HG03066 (cell line): Measurements from ENCODE around the gene NAV3.

ENCODE experiments used
- ATAC-seq: cut with Tn5 transposase; IDR thresholded peaks from one replicate; pipeline ENCODE4 v1.9.1; 2021; ENCODE audit warnings: low read depth; ENCODE audit not compliant: unreplicated experiment

NAV3 gene

DNA sequence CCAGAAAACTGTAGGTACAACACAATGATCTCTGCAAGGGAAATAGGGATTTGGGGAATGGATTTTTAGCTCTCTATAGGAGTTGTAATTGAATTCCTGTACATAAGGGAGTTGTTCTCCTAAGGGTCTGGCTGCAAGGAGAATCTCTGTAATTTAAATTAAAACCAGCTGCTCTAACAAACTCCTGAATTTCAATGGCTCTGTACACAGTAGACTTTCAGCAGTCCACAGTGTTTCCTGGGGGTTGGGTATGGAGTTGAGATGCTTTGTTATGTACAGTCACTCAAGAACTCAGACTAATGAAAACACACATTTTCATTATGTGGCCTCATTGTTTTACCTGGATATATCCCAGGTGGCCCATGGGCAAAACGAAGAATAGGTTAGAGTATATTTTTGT, 93.2 kb downstream of the NAV3 start:
- no peak for ATAC-seq

DNA sequence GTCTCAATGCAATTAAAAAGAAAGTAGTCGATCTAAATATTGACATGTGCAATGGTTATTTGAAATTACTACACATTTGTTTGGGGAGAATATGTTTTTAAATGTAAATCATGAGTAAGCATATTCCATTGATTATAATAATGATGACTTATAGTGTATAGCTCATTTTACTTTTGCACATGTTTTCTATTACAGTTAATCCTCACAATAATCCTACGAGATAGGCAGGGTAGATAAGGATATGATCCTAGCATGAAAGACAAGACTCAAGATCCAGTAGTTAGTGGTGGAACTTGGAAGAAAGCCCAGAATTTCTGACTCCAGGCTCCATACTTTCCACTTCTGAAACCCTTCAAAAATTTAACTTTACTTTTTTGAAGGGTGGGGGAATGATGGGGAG, 94.0 kb downstream of the NAV3 start:
- ATAC-seq, result no peak

GRCh38 chr12:77925536-77926108, 94.9 kb downstream of the NAV3 start:
- peak; percentile 98 for ATAC-seq

GRCh38 chr12:77928078-77928477, 97.4 kb downstream of the NAV3 start:
- ATAC-seq, result no peak

GRCh38 chr12:77932216-77932615, 101.5 kb downstream of the NAV3 start:
- no peak for ATAC-seq

GRCh38 chr12:77938301-77938700, 107.6 kb downstream of the NAV3 start:
- no peak for ATAC-seq

DNA sequence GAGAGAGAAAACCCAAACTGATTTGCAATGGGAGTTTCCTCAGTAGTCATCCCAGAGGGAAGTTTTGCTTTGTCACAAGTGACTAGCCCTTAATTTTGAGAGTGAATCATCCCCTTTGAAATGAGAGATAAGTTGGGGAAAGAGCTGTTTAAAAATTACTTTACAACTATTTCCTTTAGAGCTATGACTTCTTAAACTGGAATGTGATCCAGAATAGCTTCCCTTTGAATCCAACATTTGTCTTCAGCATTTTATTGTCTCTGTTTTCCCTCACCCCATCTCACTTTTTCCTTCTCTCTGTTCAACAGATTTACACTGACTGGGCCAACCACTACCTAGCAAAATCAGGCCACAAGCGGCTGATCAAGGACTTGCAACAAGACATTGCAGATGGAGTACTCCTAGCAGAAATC, 109.3 kb downstream of the NAV3 start:
- no peak for ATAC-seq

DNA sequence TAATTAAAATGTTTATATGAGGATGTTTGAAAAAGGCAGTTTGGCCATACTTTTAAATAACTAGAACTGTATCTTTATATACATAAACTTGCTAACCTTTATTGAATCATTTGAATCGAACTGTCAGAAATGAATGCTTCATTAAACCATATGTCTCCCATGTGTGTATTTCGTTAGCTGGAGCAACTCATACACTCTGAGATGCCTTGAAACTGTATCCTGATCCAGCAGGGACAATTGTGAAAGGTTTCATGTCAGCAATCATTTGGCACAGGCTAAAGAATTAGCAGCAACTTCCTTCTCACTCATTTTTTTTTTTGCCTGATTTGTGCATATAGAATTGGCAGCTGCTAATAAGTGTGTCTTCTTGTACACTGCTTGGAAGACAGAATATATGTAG, 109.9 kb downstream of the NAV3 start:
- no peak for ATAC-seq

GRCh38 chr12:77941401-77941800, 110.7 kb downstream of the NAV3 start:
- ATAC-seq, result no peak

GRCh38 chr12:77943466-77943865, 112.8 kb downstream of the NAV3 start:
- ATAC-seq, result no peak

DNA sequence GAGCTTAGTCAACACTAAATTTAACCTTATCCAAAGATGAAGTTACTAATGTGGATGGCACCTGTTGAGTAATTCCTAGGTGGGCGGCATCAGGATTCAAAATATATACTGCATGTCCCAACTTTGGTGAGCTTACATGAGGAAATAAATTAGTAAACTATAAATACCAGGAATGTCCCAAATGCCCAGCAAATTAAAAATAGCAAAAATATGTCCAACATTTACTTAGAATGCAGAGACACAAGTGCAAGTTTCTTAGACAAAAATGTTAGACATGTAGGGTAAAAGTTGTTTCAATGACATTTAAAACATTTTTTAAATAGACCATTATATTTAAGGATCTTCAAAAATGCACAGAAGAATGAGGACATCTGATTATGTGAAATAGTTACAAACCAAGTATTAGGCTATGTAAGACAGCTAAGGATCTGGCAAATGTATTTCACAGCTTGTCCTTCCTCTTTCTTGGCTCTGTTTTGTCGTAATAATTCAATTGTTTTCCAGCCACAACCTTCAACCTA, 115.9 kb downstream of the NAV3 start:
- no peak for ATAC-seq

GRCh38 chr12:77947330-77947729, 116.6 kb downstream of the NAV3 start:
- no peak for ATAC-seq

- no peak for ATAC-seq
Measured at GRCh38 chr12:77947746-77948145, 117.1 kb downstream of the NAV3 start.

- ATAC-seq, result no peak
Measured at GRCh38 chr12:77949943-77950342, 119.2 kb downstream of the NAV3 start.

DNA sequence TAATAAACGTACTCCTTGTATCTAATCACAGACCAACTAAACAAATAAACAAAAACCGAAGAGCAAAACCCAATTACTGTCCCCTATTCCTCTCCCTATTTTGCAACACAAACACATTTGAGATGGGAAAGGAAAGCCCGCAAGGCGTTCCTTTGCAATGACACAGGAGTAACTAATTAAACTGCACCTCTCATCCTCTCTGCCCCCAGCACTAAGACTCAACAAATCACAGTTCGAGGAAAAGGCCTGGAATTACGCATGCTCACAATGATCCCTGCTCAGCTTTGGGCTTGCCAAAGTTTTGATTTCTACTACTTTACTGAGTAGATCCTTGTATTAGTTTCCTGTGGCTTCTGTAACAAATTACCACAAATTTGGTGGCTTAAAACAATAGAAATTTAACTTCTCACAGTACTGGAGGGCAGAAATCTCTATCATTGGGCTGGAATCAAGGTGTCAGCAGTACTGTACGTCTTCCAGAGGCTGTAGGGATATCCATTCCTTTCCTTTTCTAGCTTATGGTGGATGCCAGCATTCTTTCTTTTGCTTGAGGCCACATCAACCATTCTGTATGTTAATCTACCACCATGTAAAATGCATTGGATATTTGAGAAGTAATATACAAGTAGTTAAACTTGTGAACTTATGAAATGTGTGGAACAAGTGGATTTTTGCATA, 123.0 kb downstream of the NAV3 start:
- ATAC-seq, result no peak

GRCh38 chr12:77954206-77954555, 123.5 kb downstream of the NAV3 start:
- ATAC-seq, result no peak

- ATAC-seq, result no peak
Measured at GRCh38 chr12:77957062-77957461, 126.4 kb downstream of the NAV3 start.

DNA sequence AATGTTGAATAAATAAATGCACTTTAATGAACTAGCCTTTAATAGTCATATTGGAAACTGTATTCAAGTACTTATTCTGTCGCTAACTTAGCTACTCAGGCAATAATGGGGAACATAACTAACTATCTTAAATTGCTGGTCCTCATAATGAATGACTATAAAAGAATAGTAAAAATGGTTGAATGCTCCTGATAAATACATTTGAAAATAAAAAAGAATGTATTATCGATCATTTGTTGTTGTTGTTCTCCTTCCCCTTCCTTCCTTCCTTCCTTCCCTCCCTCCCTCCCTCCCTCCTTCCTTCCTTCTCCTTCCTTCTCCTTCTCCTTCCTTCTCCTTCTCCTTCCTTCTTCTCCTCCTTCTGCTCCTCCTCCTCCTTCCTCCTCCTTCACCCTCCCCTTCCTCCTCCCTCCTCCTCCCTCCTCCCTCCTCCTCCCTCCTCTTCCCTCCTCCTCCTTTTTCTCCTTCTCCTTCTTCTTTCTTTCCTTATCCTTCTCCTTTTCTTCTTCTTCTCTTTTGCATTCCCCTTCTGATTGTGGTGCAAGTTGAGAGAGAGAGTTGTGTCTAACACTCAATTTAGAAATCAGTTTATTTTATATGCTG, 133.0 kb downstream of the NAV3 start:
- ATAC-seq, result no peak

GRCh38 chr12:77965790-77966189, 135.1 kb downstream of the NAV3 start:
- ATAC-seq, result no peak

GRCh38 chr12:77968021-77968420, 137.3 kb downstream of the NAV3 start:
- ATAC-seq, result no peak

- no peak for ATAC-seq
Measured at GRCh38 chr12:77968571-77968970, 137.9 kb downstream of the NAV3 start.

DNA sequence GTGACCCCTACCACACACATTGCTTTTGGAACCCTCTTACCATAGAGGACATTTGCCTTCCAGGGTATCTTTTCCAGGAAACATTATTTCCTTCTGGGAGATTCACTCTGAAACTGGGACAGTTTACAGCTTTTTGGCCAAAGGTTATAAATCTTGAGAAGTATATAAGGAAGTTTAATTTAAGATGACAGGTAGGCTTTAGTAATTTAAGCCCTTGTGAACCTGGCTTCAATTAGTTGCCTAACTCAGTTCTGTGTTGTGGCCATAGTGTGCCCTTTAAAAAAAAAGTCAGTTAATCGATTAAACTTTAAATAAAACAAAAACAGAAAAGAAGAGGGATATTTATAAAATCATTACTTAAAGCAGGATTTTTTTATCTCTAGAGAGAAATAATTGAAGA, 142.9 kb downstream of the NAV3 start:
- ATAC-seq, result no peak
